H1 (cell line): ENCODE data around the gene PLVAP. TPM values are rescaled to one million over a fixed set of nuclear protein-coding genes. Genes with fewer than 3 reads are reported as not detected.

Experiments used
- CTCF ChIA-PET: fragments of 300-600 bp; sonication (Branson Sonifier 250); formaldehyde crosslinking; loops from one replicate; lab custom pipeline; 2021; ENCODE audit not compliant: partially characterized antibody; lab: Charles Lee
- POLR2A ChIA-PET: fragments of 300-600 bp; sonication (Branson Sonifier 250); formaldehyde crosslinking; loops from one replicate; lab custom pipeline; 2021; ENCODE audit warnings: inconsistent platforms; ENCODE audit not compliant: partially characterized antibody; lab: Charles Lee
- DNase-seq, 2 experiments: peaks; one replicate each; pipeline versions ENCODE4 v3.0.0 to v3.0.0-alpha.2; 2010 to 2022; ENCODE audit warnings: low spot score in 2 of 2, low read depth in 1 of 2, mixed read lengths in 1 of 2
- FAIRE-seq: peaks from 2 replicates; lab custom pipeline; 2011; peaks lifted over from hg19 to GRCh38; lab: Jason Lieb, UNC
- H2AFZ ChIP-seq: 2 replicates; pipeline ENCODE4 v1.8.1; 2012; ENCODE audit warnings: low read length, inconsistent platforms
- H2AK5ac ChIP-seq: 2 replicates; pipeline ENCODE4 v1.6.1; 2013; ENCODE audit warnings: low read depth, low read length
- H2BK120ac ChIP-seq: replicated peaks from 2 replicates; pipeline ENCODE3; 2013; ENCODE audit warnings: low read depth, low read length, inconsistent platforms
- H2BK12ac ChIP-seq: 2 replicates; pipeline ENCODE4 v1.6.1; 2013; ENCODE audit warnings: low read depth, low read length
- H2BK15ac ChIP-seq: 2 replicates; pipeline ENCODE4 v1.6.1; 2013; ENCODE audit warnings: low read length
- H2BK20ac ChIP-seq: 2 replicates; pipeline ENCODE4 v1.6.1; 2013; ENCODE audit warnings: low read length
- H2BK5ac ChIP-seq: 2 replicates; pipeline ENCODE4 v1.6.1; 2013; ENCODE audit warnings: low read depth, low read length
- H3K14ac ChIP-seq: 2 replicates; pipeline ENCODE4 v1.6.1; 2013; ENCODE audit warnings: inconsistent platforms; ENCODE audit not compliant: insufficient read length
- H3K18ac ChIP-seq: 2 replicates; pipeline ENCODE4 v1.6.1; 2013; ENCODE audit warnings: low read length; ENCODE audit errors: extremely low read depth
- H3K23ac ChIP-seq: 2 replicates; pipeline ENCODE4 v1.6.1; 2013; ENCODE audit warnings: inconsistent platforms; ENCODE audit not compliant: insufficient read length
- H3K23me2 ChIP-seq: 2 replicates; pipeline ENCODE4 v1.6.1; 2013; ENCODE audit warnings: low read depth, low read length
- H3K27ac ChIP-seq: 2 replicates; pipeline ENCODE4 v1.6.1; 2011; ENCODE audit warnings: low read depth, low read length, inconsistent platforms
- H3K27me3 ChIP-seq, 4 experiments: replicated peaks in 1 of 4; 1 replicate in 1 of 4; 2 replicates in 3 of 4; pipeline versions ENCODE4 v1.6.1 to v1.8.1; 2011 to 2013; ENCODE audit warnings: low read length in 3 of 4, mild to moderate bottlenecking in 3 of 4, inconsistent platforms in 2 of 4, mixed read lengths in 2 of 4, moderate library complexity in 1 of 4; ENCODE audit not compliant: control insufficient read depth in 3 of 4, insufficient read depth in 3 of 4; ENCODE audit errors: extremely low read depth in 1 of 4
- H3K36me3 ChIP-seq, 4 experiments: 2 replicates each; pipeline versions ENCODE4 v1.6.1 to v1.8.1; 2011 to 2013; ENCODE audit warnings: mild to moderate bottlenecking in 4 of 4, low read length in 3 of 4, moderate library complexity in 2 of 4, control low read depth in 1 of 4, inconsistent platforms in 1 of 4; ENCODE audit not compliant: insufficient read depth in 4 of 4, control insufficient read depth in 2 of 4
- H3K4ac ChIP-seq: replicated peaks from 2 replicates; pipeline ENCODE3; 2013; ENCODE audit warnings: low read length, low read depth, mixed read lengths, inconsistent platforms; ENCODE audit not compliant: insufficient read length
- H3K4me1 ChIP-seq, 4 experiments: replicated peaks in 1 of 4; 1 replicate in 1 of 4; 2 replicates in 3 of 4; pipeline versions ENCODE4 v1.6.1 to v1.8.1; 2011 to 2013; ENCODE audit warnings: low read length in 3 of 4, inconsistent platforms in 2 of 4, mixed read lengths in 1 of 4; ENCODE audit not compliant: insufficient read depth in 4 of 4, control insufficient read depth in 3 of 4
- H3K4me2 ChIP-seq, 2 experiments: 2 replicates each; pipeline versions ENCODE4 v1.6.1 to v1.8.1; 2011 to 2013; ENCODE audit warnings: low read depth in 2 of 2, low read length in 2 of 2, control low read depth in 1 of 2, inconsistent platforms in 1 of 2, mild to moderate bottlenecking in 1 of 2; ENCODE audit not compliant: insufficient read depth in 1 of 2
- H3K4me3 ChIP-seq, 4 experiments: fragments of 200-600, 300-600 bp in 1 of 4; sonication (generic), shearing (Covaris generic), sonication (Bioruptor Twin) in 1 of 4; 2 replicates each; pipeline versions ENCODE4 v1.5.1 to v1.8.1; 2011 to 2016; ENCODE audit warnings: low read length in 4 of 4, low read depth in 3 of 4, control low read depth in 2 of 4, inconsistent platforms in 2 of 4, mild to moderate bottlenecking in 2 of 4, mixed read lengths in 1 of 4, moderate library complexity in 1 of 4; ENCODE audit not compliant: insufficient read depth in 2 of 4; ENCODE audit errors: extremely low read depth in 1 of 4
- H3K56ac ChIP-seq: replicated peaks from 2 replicates; pipeline ENCODE3; 2013; ENCODE audit warnings: low read depth, mild to moderate bottlenecking, mixed read lengths, low read length, inconsistent platforms; ENCODE audit not compliant: insufficient read length
- H3K79me1 ChIP-seq: 2 replicates; pipeline ENCODE4 v1.6.1; 2013; ENCODE audit warnings: low read depth, low read length, control low read depth
- H3K79me2 ChIP-seq, 2 experiments: 2 replicates each; pipeline versions ENCODE4 v1.6.1 to v1.8.1; 2012 to 2013; ENCODE audit warnings: low read length in 2 of 2, mild to moderate bottlenecking in 2 of 2, inconsistent platforms in 1 of 2; ENCODE audit not compliant: insufficient read depth in 2 of 2, control insufficient read depth in 1 of 2
- H3K9ac ChIP-seq, 4 experiments: replicated peaks in 1 of 4; 1 replicate in 1 of 4; 2 replicates in 3 of 4; pipeline versions ENCODE4 v1.6.1 to v1.8.1; 2011 to 2013; ENCODE audit warnings: low read depth in 3 of 4, low read length in 3 of 4, control low read depth in 2 of 4, mild to moderate bottlenecking in 2 of 4, moderate library complexity in 2 of 4, inconsistent platforms in 1 of 4; ENCODE audit errors: extremely low read depth in 1 of 4
- H3K9me3 ChIP-seq, 2 experiments: 2 replicates each; pipeline versions ENCODE4 v1.6.1 to v1.8.1; 2012 to 2013; ENCODE audit warnings: mild to moderate bottlenecking in 2 of 2, moderate library complexity in 2 of 2, control low read depth in 1 of 2, inconsistent platforms in 1 of 2, low read depth in 1 of 2, low read length in 1 of 2, mixed read lengths in 1 of 2; ENCODE audit not compliant: insufficient read depth in 2 of 2
- H4K20me1 ChIP-seq, 2 experiments: replicated peaks in 1 of 2; 2 replicates each; pipeline versions ENCODE3 to v1.8.1; 2011 to 2013; ENCODE audit warnings: inconsistent platforms in 2 of 2, low read length in 2 of 2, mild to moderate bottlenecking in 1 of 2; ENCODE audit not compliant: insufficient read depth in 2 of 2, control insufficient read depth in 1 of 2
- H4K5ac ChIP-seq: 2 replicates; pipeline ENCODE4 v1.6.1; 2013; ENCODE audit warnings: low read length, low read depth, mixed read lengths, inconsistent platforms; ENCODE audit not compliant: insufficient read length
- H4K8ac ChIP-seq: 2 replicates; pipeline ENCODE4 v1.8.0; 2013; ENCODE audit warnings: mild to moderate bottlenecking, moderate library complexity, low read length, inconsistent platforms; ENCODE audit not compliant: insufficient read depth; ENCODE audit errors: extremely low read depth
- H4K91ac ChIP-seq: replicated peaks from 2 replicates; pipeline ENCODE3; 2013; ENCODE audit warnings: low read length, mixed read lengths, inconsistent platforms; ENCODE audit not compliant: insufficient read length
- BRCA1 ChIP-seq: IDR thresholded peaks from 2 replicates; pipeline ENCODE4 v1.6.1; 2012; ENCODE audit warnings: low read depth, low read length, improper control_type of control experiment
- CREB1 ChIP-seq: IDR thresholded peaks from 2 replicates; pipeline ENCODE4 v1.6.1; 2012; ENCODE audit warnings: inconsistent platforms
- EZH2 ChIP-seq: fragments of 200-600 bp; sonication (generic); IDR thresholded peaks from 2 replicates; pipeline ENCODE4 v1.7.1; 2012; ENCODE audit warnings: low read depth, mild to moderate bottlenecking, moderate library complexity, low read length, inconsistent platforms; ENCODE audit not compliant: severe bottlenecking
- HDAC6 ChIP-seq: IDR thresholded peaks from one replicate; pipeline ENCODE4 v1.7.1; 2012; ENCODE audit warnings: low read depth, mild to moderate bottlenecking, inconsistent platforms, low read length, moderate library complexity
- KDM4A ChIP-seq: IDR thresholded peaks from one replicate; pipeline ENCODE4 v1.7.1; 2012; ENCODE audit warnings: low read depth, mild to moderate bottlenecking, moderate library complexity, low read length, inconsistent platforms; ENCODE audit not compliant: severe bottlenecking
- NANOG ChIP-seq: IDR thresholded peaks from 2 replicates; pipeline ENCODE4 v1.6.1; 2011; ENCODE audit warnings: low read length, low read depth, mild to moderate bottlenecking, inconsistent platforms; ENCODE audit not compliant: insufficient read depth, poor library complexity, severe bottlenecking
- POLR2AphosphoS5 ChIP-seq: IDR thresholded peaks from 2 replicates; pipeline ENCODE4 v1.6.1; 2011; ENCODE audit warnings: low read depth, low read length
- RFX5 ChIP-seq: IDR thresholded peaks from 2 replicates; pipeline ENCODE4 v1.6.1; 2011; ENCODE audit warnings: low read depth, low read length, improper control_type of control experiment, borderline replicate concordance
- RNF2 ChIP-seq: fragments of 200-900, 300-1000 bp; sonication (generic); IDR thresholded peaks from 2 replicates; pipeline ENCODE4 v1.7.1; 2016; ENCODE audit warnings: borderline replicate concordance, low read depth, mild to moderate bottlenecking, antibody characterized with exemption, low read length; ENCODE audit not compliant: poor library complexity, severe bottlenecking; ENCODE audit errors: missing control alignments
- RXRA ChIP-seq: IDR thresholded peaks from 2 replicates; pipeline ENCODE4 v1.6.1; 2011; ENCODE audit warnings: low read depth, mild to moderate bottlenecking, low read length, moderate library complexity; ENCODE audit not compliant: insufficient read depth
- SIRT6 ChIP-seq: IDR thresholded peaks from one replicate; pipeline ENCODE4 v1.7.1; 2012; ENCODE audit warnings: low read length, inconsistent platforms
- SIX5 ChIP-seq: IDR thresholded peaks from 2 replicates; pipeline ENCODE4 v1.6.1; 2011; ENCODE audit warnings: mild to moderate bottlenecking, low read depth, low read length
- SP1 ChIP-seq: IDR thresholded peaks from 2 replicates; pipeline ENCODE4 v1.6.1; 2011; ENCODE audit warnings: low read depth, low read length
- TAF1 ChIP-seq: IDR thresholded peaks from 2 replicates; pipeline ENCODE4 v1.6.1; 2011; ENCODE audit warnings: mild to moderate bottlenecking, low read depth, low read length
- ZNF274 ChIP-seq: IDR thresholded peaks from 2 replicates; pipeline ENCODE4 v1.7.0; 2012; ENCODE audit warnings: low read length, borderline replicate concordance; ENCODE audit errors: extremely low read depth
- WGBS, 2 experiments: shearing (Covaris generic) in 1 of 2; methylation state at CpG; one replicate each; pipeline versions ENCODE4 v1.1.6 to v1.1.7; 2013 to 2015; ENCODE audit warnings: low lambda C conversion rate in 2 of 2, mixed read lengths in 2 of 2, inconsistent platforms in 1 of 2, low coverage in 1 of 2, missing lambda C conversion rate in 1 of 2; ENCODE audit not compliant: insufficient replicate concordance in 2 of 2, insufficient coverage in 1 of 2, insufficient read length in 1 of 2; ENCODE audit errors: extremely low coverage in 1 of 2, missing lambda C conversion rate in 1 of 2; 5-methylcytosine and 5-hydroxymethylcytosine counted together
- polyA plus RNA-seq, 7 experiments: library from polyadenylated mRNA; depleted of rRNA in 3 of 7; stranded (reverse) in 5 of 7; unstranded in 2 of 7; fragments of >200 nt in 5 of 7; fragments of 200-250 nt in 2 of 7; gene quantifications; 1 replicate in 5 of 7; 2 replicates in 1 of 7; 4 replicates in 1 of 7; pipeline versions ENCODE4 v1.2.1 to v1.2.3, GENCODE V29; 2011 to 2013; ENCODE audit warnings: missing spikeins in 2 of 7, mixed read lengths in 2 of 7
- total RNA-seq: library from RNA; stranded (reverse); fragmentation: NEBNext Ultra II Directional; extraction: Animal tissue kit (Norgen Biotek cat#: 25700); gene quantifications from 2 replicates; pipeline ENCODE4 v1.2.1, GENCODE V29; 2021

PLVAP gene
- total and polyA plus RNA-seq, 2 of the 8 experiments (the other 6 are each of a cell fraction or from before 2014, with no cell fraction given), result 0.32 TPM; not detected in 1

- FAIRE-seq (no peak), DNase-seq (no peak)
- Histone ChIP-seq H3K56ac (no peak within 1 kb of the TSS), H3K4ac (no peak within 1 kb of the TSS), H2BK20ac (no peak within 1 kb of the TSS), H3K27ac (no peak within 1 kb of the TSS), H3K4me3 (no peak within 1 kb of the TSS), H2BK15ac (no peak within 1 kb of the TSS), H2AK5ac (no peak within 1 kb of the TSS), H3K4me1 (peaks cover 0 to 6% (median 3%) of the 10 kb centered on the region in 4 experiments; a peak in 4 of 7 replicates), H4K8ac (no peak within 1 kb of the TSS), H3K18ac (no peak within 1 kb of the TSS), H3K9ac (no peak within 1 kb of the TSS), H3K4me2 (no peak within 1 kb of the TSS), H4K91ac (no peak within 1 kb of the TSS), H2BK120ac (no peak within 1 kb of the TSS), H4K5ac (no peak within 1 kb of the TSS), H3K79me1 (no peaks in the 10 kb centered on the region), H3K23me2 (peaks cover 11% of the 10 kb centered on the region), H2BK12ac (no peak within 1 kb of the TSS), H4K20me1 (no peaks in the 10 kb centered on the region), H2BK5ac (no peak within 1 kb of the TSS), H3K79me2 (no peaks in the 10 kb centered on the region), H3K9me3 (no peaks in the 10 kb centered on the region), H2AFZ (no peak within 1 kb of the TSS), H3K14ac (no peak within 1 kb of the TSS), H3K36me3 (peaks cover 0 to 6% (median 0%) of the 10 kb centered on the region in 4 experiments; a peak in 2 of 8 replicates), H3K23ac (no peak within 1 kb of the TSS), H3K27me3 (peaks cover 0 to 5% (median 0%) of the 10 kb centered on the region in 4 experiments; a peak in 2 of 7 replicates)
- CTCF ChIA-PET, result interaction anchor here (0.6 to 13.5 kb wide), 31 partner anchors 8 to 1900 kb away, joined by 3 to 153 read pairs (median 4); partner anchors contain the start of genes MVB12A, NXNL1 and TMEM221
- WGBS, 2 experiments, result 90% methylated on average over 34 of the region's 41 CpGs; no CpG with 5 or more reads in 1 of the 2 experiments
- POLR2A ChIA-PET, result interaction anchor here (0.6 to 2.9 kb wide), 6 partner anchors 11 to 101 kb away, joined by 3 to 12 read pairs (median 3); partner anchors contain the start of genes BST2, DDA1 and MVB12A
- TF ChIP-seq SIRT6 (no peak), EZH2 (no peak), TAF1 (no peak), BRCA1 (no peak), NANOG (no peak), RNF2 (no peak), KDM4A (no peak), CREB1 (no peak), RXRA (no peak), HDAC6 (no peak), POLR2AphosphoS5 (no peak), SP1 (no peak), SIX5 (no peak), ZNF274 (no peak), RFX5 (no peak)
Observed at GRCh38 chr19:17393914-17394313, 16.8 kb upstream of the PLVAP start, which contains the start of gene CCDC194. CCDC194 (minus strand) TSS chr19:17394196; CDS start chr19:17394158, 38 bp downstream.
